IgD-negative memory B cell (primary cell): Measurements from ENCODE around the gene GPATCH8. TPM values are rescaled to one million over a fixed set of nuclear protein-coding genes. Genes with fewer than 3 reads are reported as not detected.
"Not testable (repeated sequence)": the region's sequence is repeated elsewhere in the genome, so short reads cannot be mapped to it uniquely, and the experiment has no call there.

Source experiments
- H3K27ac Mint-ChIP-seq, 3 donors: one replicate each; pipeline ENCODE4 v1.8.0; 2020 to 2022; ENCODE audit warnings: mild to moderate bottlenecking in 3 of 3, mixed read lengths in 3 of 3, moderate library complexity in 1 of 3
- H3K27me3 Mint-ChIP-seq: one replicate; pipeline ENCODE4 v1.8.0; 2021; ENCODE audit warnings: mixed read lengths
- H3K36me3 Mint-ChIP-seq: one replicate; pipeline ENCODE4 v1.8.0; 2020; ENCODE audit warnings: mild to moderate bottlenecking, mixed read lengths
- H3K4me1 Mint-ChIP-seq, 3 donors: one replicate each; pipeline ENCODE4 v1.8.0; 2020 to 2022; ENCODE audit warnings: mixed read lengths in 3 of 3, mild to moderate bottlenecking in 1 of 3
- H3K4me3 Mint-ChIP-seq, 4 donors: one replicate each; pipeline ENCODE4 v1.8.0; 2020 to 2022; ENCODE audit warnings: mild to moderate bottlenecking in 4 of 4, mixed read lengths in 4 of 4, moderate library complexity in 3 of 4
- H3K9me3 Mint-ChIP-seq, 3 donors: one replicate each; pipeline ENCODE4 v1.8.0; 2020 to 2021; ENCODE audit warnings: mixed read lengths in 3 of 3, mild to moderate bottlenecking in 1 of 3
- polyA plus RNA-seq: library from polyadenylated mRNA; unstranded; fragments of 300-500 nt; fragmentation: Illumina TruSeq; gene quantifications from one replicate; pipeline ENCODE4 v1.2.3, GENCODE V29; 2021

Gene GPATCH8
- polyA plus RNA-seq, 1 donor from 2014 or later: 66.3 TPM

GRCh38 chr17:44536090-44536953 is 33.1 kb upstream of the GPATCH8 start:
- no peak overlapping the region for H3K27ac Mint-ChIP-seq
- H3K4me1 Mint-ChIP-seq: peaks cover 10 to 11% (median 10%) of the 10 kb centered on the region in 3 donors
- peaks cover 6% of the 10 kb centered on the region for H3K27me3 Mint-ChIP-seq
- H3K36me3 Mint-ChIP-seq: no peaks in the 10 kb centered on the region
- peaks cover 0 to 1% (median 0%) of the 10 kb centered on the region in 3 donors for H3K9me3 Mint-ChIP-seq
- H3K4me3 Mint-ChIP-seq: no peak overlapping the region

DNA sequence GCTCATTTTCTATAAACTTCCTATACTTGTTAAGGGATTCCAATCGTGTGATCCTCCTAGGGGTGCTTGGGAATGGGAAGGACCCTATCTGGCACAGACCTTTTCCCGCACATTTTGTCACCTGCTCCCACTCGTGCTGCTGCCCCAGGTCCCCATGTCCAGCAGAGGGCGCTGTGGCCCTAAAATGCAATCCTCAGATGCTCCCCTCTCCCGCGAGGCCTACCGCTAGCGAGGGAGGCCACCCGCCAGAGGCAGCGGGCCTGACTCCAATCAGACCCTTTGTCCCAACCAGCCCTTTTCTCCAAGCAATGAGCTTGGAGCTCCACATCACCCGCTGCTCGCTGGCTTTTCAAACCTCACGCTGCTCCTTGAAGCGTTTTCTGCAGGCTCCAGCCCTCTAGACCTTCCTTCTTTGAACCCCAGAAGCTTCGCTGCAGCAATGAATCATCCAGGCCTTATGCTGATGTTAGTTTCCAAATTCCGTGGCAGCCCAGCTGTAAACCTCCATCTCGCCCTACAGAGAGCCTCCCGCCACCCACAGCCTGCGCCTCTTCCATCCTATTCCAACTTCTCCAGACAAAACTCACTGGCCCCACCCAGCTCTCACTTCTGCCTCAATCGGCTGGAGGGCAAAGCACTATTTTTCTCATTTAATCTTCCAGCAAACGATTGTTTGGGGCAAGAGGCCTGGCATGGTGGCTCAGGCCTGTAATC is 30.5 kb upstream of the GPATCH8 start:
- H3K27ac Mint-ChIP-seq: no peak overlapping the region
- H3K4me3 Mint-ChIP-seq: peak overlapping the region in 2 of 4 donors; percentile 50 to 81
- peaks cover 10 to 11% (median 10%) of the 10 kb centered on the region in 3 donors for H3K4me1 Mint-ChIP-seq
- H3K27me3 Mint-ChIP-seq: peaks cover 3% of the 10 kb centered on the region
- H3K9me3 Mint-ChIP-seq: peaks cover 0 to 1% (median 0%) of the 10 kb centered on the region in 3 donors
- no peaks in the 10 kb centered on the region for H3K36me3 Mint-ChIP-seq

DNA sequence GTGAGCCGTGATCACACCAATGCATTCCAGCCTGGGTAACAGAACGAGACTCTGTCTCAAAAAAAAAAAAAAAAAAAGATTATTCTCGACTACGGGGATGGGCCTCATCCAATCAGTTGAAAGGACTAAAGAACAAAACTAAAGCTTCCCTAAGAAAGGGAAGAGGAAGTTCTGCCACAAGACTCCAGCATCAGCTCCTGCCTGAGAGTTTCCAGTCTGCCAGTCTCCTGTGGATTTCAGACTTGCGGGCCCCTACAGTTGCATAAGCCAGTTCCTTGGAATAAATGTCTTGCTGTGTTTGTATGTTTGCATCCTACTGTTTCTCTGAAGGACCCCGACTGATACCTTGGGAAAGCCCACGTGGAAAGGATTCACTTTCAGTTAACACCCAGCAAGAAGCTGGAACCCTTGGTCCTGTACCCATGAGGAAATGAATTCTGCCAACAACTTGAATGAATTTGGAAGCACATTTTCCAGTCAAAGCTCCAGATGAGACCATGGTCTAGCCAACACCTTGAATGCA is 27.8 kb upstream of the GPATCH8 start:
- Mint-ChIP-seq H3K36me3 (no peaks in the 10 kb centered on the region), H3K9me3 (peaks cover 0 to 3% (median 0%) of the 10 kb centered on the region in 3 donors), H3K4me1 (peaks cover 7 to 9% (median 7%) of the 10 kb centered on the region in 3 donors), H3K27me3 (peaks cover 7% of the 10 kb centered on the region), H3K4me3 (no peak overlapping the region), H3K27ac (no peak overlapping the region)

- H3K4me3 Mint-ChIP-seq: no peak overlapping the region
- no peaks in the 10 kb centered on the region for H3K36me3 Mint-ChIP-seq
- H3K27ac Mint-ChIP-seq: no peak overlapping the region
- H3K4me1 Mint-ChIP-seq: peaks cover 6 to 7% (median 6%) of the 10 kb centered on the region in 3 donors
- H3K9me3 Mint-ChIP-seq: peaks cover 0 to 3% (median 0%) of the 10 kb centered on the region in 3 donors
- peaks cover 7% of the 10 kb centered on the region for H3K27me3 Mint-ChIP-seq
These were observed 26.7 kb upstream of the GPATCH8 start for GRCh38 chr17:44529864-44530263.

DNA sequence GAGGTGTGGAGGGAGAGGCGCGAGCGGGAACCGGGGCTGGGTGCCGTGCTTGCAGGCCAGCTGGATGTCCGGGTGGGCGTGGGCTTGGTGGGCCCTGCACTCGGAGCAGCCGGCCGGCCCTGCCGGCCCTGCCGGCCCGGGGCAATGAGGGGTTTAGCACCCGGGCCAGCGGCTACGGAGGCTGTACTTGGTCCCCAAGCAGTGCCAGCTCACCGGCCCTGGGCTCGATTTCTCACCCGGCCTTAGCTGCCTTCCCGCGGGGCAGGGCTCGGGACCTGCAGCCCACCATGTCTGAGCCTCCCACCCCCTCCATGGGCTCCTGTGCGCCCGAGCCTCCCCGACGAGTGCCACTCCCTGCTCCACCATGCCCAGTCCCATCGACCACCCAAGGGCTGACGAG is 24.7 kb upstream of the GPATCH8 start:
- H3K4me1 Mint-ChIP-seq: no peaks in the 10 kb centered on the region
- peaks cover 6% of the 10 kb centered on the region for H3K27me3 Mint-ChIP-seq
- H3K36me3 Mint-ChIP-seq: no peaks in the 10 kb centered on the region
- H3K4me3 Mint-ChIP-seq: no peak overlapping the region
- H3K9me3 Mint-ChIP-seq: peaks cover 0 to 3% (median 0%) of the 10 kb centered on the region in 3 donors
- no peak overlapping the region for H3K27ac Mint-ChIP-seq

DNA sequence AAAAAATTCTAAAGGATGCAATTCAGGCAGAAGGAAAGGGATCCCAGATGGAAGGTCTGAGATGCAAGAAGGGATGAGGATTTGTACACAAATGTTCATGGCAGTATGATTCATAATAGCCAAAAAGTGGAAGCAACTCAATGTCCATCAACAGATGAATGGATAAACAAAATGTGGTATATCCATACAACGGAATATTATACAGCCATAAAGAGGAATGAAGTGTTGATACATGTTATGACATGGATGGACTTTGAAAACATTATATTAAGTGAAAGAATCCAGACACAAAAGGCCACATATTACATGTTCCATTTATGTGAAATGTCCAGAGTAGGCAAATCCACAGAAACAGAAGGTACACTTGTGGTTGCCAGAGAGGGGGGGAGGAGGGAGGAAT is 23.9 kb upstream of the GPATCH8 start:
- Mint-ChIP-seq H3K27me3 (peaks cover 5% of the 10 kb centered on the region), H3K4me1 (no peaks in the 10 kb centered on the region), H3K9me3 (peaks cover 0 to 3% (median 0%) of the 10 kb centered on the region in 3 donors), H3K4me3 (no peak overlapping the region), H3K27ac (no peak overlapping the region), H3K36me3 (no peaks in the 10 kb centered on the region)

DNA sequence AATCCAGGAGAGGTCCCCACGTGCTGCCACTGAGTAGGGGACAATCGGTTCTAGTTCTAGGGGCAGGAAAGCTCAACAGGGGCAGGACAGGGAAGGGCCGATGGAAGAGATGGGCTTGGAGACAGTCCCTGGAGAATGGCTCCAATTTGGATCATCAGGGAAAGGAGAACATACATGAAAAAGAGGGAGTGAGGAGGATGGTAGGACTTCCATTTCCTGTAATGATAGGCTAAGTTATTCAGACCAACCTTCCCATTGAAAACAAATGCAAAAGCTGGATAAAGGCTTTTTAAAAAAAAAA is 20.4 kb upstream of the GPATCH8 start:
- no peak overlapping the region for H3K27ac Mint-ChIP-seq
- H3K4me1 Mint-ChIP-seq: no peaks in the 10 kb centered on the region
- H3K4me3 Mint-ChIP-seq: no peak overlapping the region
- H3K9me3 Mint-ChIP-seq: peaks cover 0 to 3% (median 0%) of the 10 kb centered on the region in 3 donors
- H3K36me3 Mint-ChIP-seq: no peaks in the 10 kb centered on the region
- peaks cover 7% of the 10 kb centered on the region for H3K27me3 Mint-ChIP-seq

GRCh38 chr17:44522883-44523671 is 19.9 kb upstream of the GPATCH8 start:
- no peaks in the 10 kb centered on the region for H3K36me3 Mint-ChIP-seq
- H3K27me3 Mint-ChIP-seq: peaks cover 7% of the 10 kb centered on the region
- H3K4me3 Mint-ChIP-seq: no peak overlapping the region
- no peaks in the 10 kb centered on the region for H3K4me1 Mint-ChIP-seq
- no peak overlapping the region for H3K27ac Mint-ChIP-seq
- H3K9me3 Mint-ChIP-seq: peaks cover 0 to 3% (median 0%) of the 10 kb centered on the region in 3 donors

DNA sequence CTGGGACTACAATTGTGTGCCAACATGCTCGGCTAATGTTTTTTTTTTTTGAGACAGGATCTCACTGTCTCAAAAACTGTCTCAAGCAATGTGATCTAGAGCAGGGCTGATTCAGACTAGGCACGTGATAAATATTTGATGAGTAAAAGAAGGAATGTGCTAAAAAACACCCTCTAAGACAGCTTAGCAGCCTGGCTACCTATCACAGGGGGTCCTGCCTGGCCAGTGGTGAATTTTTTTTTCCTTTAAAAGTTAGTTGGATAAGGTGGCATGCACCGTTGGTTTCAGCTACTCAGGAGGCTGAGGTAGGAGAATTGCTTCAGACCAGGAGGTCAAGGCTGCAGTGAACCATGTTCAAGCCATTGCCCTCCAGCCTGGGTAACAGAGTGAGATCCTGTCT is 14.8 kb upstream of the GPATCH8 start:
- peaks cover 4% of the 10 kb centered on the region for H3K36me3 Mint-ChIP-seq
- H3K9me3 Mint-ChIP-seq: no peaks in the 10 kb centered on the region
- no peaks in the 10 kb centered on the region for H3K4me1 Mint-ChIP-seq
- H3K27ac Mint-ChIP-seq: no peak overlapping the region
- peaks cover 11% of the 10 kb centered on the region for H3K27me3 Mint-ChIP-seq
- no peak overlapping the region for H3K4me3 Mint-ChIP-seq

DNA sequence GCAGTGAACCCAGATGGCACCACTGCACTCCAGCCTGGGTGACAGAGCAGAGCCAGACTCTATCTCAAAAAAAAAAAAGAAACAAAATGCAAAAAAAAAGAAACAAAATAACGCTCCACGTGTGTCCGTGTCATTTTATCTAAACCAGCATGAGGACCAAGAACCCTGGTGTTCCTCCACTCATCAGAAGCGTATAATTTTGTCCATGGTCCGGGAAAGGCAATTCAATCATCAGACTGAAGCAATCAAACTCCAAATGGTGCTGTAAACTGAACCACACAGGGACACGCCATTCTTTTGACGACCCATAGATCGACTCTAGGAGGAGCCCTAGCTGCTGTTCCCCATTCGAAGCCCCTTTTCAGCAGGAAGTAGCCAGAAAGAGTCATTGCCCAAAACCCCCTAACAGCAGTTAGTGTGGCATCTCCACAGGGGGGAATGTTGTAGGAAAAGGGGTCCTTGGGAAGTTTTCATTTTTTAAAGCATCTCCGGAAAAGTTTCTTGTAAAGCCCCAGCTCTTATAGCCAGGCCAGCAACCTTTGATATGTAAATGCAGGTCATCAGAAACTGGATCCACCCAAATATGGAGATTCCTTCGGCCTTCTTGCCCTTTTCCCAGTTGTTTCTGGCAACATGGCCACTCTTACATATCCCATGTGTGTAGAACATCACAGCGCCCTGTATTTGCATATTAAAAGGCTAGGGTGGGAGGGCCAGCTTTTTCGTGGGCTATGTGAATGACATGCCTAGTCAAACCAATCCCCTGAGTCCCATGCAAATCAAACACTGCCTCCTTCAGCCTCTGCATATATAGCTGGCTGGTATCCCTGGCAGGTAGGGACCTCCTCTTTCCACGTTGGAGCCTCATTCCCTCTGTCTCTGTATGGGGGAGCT is 8.3 kb upstream of the GPATCH8 start:
- H3K27me3 Mint-ChIP-seq, H3K4me1 Mint-ChIP-seq, H3K36me3 Mint-ChIP-seq, H3K9me3 Mint-ChIP-seq, H3K27ac Mint-ChIP-seq, H3K4me3 Mint-ChIP-seq: not testable (repeated sequence)

DNA sequence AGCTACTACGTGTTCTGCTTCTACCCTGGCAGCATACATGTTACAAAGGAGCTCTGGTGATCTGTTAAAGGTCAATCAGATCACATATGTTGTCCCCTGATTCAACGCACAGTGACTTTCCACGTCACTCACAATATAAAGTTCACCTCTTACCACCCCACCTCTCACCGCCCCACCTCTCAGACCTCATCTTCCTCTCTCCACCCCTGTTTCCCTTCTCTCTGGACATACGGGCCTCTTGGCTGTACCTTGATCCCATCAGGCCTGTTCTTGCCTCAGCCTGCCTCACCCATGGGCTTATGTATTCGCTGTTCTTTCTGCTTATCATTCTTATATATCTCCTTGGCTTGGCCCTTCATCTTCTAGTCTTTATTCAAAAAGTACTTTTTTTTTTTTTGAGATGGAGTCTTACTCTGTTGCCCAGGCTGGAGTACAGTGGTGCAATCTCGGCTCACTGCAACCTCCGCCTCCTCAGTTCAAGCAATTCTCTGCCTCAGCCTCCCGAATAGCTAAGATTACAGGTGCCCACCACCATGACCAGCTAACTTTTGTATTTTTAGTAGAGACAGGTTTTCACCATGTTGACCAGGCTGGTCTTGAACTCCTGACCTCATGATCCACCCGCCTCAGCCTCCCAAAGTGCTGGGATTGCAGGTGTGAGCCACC is 3.9 kb upstream of the GPATCH8 start:
- H3K4me3 Mint-ChIP-seq, H3K36me3 Mint-ChIP-seq, H3K27ac Mint-ChIP-seq, H3K9me3 Mint-ChIP-seq, H3K27me3 Mint-ChIP-seq: not testable (repeated sequence)
- peaks cover 5 to 10% (median 6%) of the 10 kb centered on the region in 3 donors for H3K4me1 Mint-ChIP-seq

DNA sequence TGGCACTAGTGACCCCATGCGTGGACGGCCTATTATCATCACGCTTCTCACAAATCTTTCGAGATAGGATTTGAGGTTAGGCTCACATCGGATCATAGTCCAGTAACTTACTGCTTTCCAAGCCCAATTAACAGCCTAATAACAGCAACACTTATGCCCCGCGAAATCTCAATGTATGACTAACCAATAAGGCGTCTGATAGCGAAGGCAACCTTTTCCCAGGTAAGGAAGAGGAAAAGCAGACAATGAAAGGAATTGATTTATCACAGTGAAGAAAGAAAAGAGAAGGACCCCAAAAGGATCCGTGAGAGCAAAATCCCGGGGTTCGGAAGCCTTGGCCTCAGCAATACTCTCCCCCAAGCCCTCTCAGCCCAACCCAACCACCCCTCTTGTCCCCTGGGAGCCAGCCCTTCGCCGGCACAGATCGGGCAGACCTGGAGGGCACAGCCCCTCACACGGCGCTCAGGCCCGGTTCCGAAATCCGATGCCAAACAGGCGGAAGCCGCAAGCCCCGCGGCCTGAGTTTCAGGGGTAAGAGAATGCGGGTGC is 534 bp downstream of the GPATCH8 start:
- Mint-ChIP-seq H3K4me1 (peaks cover 31 to 35% (median 32%) of the 10 kb centered on the region in 3 donors), H3K27me3 (peaks cover 5% of the 10 kb centered on the region), H3K27ac (peak overlapping the region; percentile 70 to 96 (median 96)), H3K36me3 (peaks cover 3% of the 10 kb centered on the region), H3K9me3 (no peaks in the 10 kb centered on the region), H3K4me3 (peak overlapping the region; percentile 87 to 99 (median 94))

DNA sequence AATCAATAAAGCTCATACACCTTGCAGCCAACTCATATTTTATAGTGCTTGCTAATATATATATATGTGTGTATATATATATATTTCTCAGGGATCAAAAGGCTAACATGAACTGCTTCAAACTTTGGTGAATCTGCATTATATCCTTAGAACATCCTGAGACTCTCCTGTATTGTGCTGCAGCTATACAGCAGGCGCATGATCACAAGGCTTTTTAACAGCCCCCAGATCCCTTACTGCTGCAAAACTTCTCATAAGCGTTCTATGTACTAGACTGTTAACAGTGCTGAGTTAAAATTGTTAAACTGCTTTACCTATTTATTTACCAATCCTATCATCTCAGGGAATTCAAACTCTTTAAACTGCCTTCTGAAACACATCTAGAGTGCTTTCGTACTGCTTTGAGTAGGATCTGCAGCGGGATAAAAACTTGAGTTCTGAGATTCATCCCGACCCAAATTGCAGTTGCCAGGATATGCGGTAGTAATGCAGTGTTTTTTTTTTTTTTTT is 1.3 kb downstream of the GPATCH8 start:
- Mint-ChIP-seq H3K36me3 (peaks cover 3% of the 10 kb centered on the region), H3K4me1 (peaks cover 33 to 36% (median 34%) of the 10 kb centered on the region in 3 donors), H3K4me3 (peak overlapping the region; percentile 87 to 99 (median 94)), H3K27me3 (peaks cover 5% of the 10 kb centered on the region), H3K27ac (peak overlapping the region; percentile 70 to 96 (median 96)), H3K9me3 (no peaks in the 10 kb centered on the region)
